Measurements from ENCODE around the gene LHX6. TPM values are rescaled to one million over a fixed set of nuclear protein-coding genes. Genes with fewer than 3 reads are reported as not detected.

The LHX6 gene
- total RNA-seq, 1 donor from 2014 or later, result not detected

- H3K9me3 Mint-ChIP-seq, result no peaks in the 10 kb centered on the region
- H3K4me1 Mint-ChIP-seq (ENCODE audit: low read depth), result peaks cover 3% of the 10 kb centered on the region
- no peak overlapping the region for H3K4me3 Mint-ChIP-seq (ENCODE audit: low read depth)
- intact Hi-C loops (cut with micrococcal nuclease), result no loop called here
- no peak overlapping the region for H3K27ac Mint-ChIP-seq
- no peak for DNase-seq (ENCODE audit: low spot score)
- H3K36me3 Mint-ChIP-seq (ENCODE audit: low read depth), result no peaks in the 10 kb centered on the region
- H3K27me3 Mint-ChIP-seq (ENCODE audit: low read depth), result peaks cover 46% of the 10 kb centered on the region
Measured at GRCh38 chr9:122226758-122227574, 1.8 kb downstream of the LHX6 start.

- no peak for DNase-seq (ENCODE audit: low spot score)
- Mint-ChIP-seq H3K27ac (no peak overlapping the region), H3K4me1 (ENCODE audit: low read depth) (peaks cover 3% of the 10 kb centered on the region), H3K27me3 (ENCODE audit: low read depth) (peaks cover 49% of the 10 kb centered on the region), H3K36me3 (ENCODE audit: low read depth) (no peaks in the 10 kb centered on the region), H3K4me3 (ENCODE audit: low read depth) (no peak overlapping the region), H3K9me3 (no peaks in the 10 kb centered on the region)
- intact Hi-C loops (cut with micrococcal nuclease), result no loop called here
Measured at GRCh38 chr9:122226142-122226757, 2.5 kb downstream of the LHX6 start.

- Mint-ChIP-seq H3K4me1 (ENCODE audit: low read depth) (peaks cover 3% of the 10 kb centered on the region), H3K9me3 (no peaks in the 10 kb centered on the region), H3K4me3 (ENCODE audit: low read depth) (no peak overlapping the region), H3K27ac (no peak overlapping the region), H3K27me3 (ENCODE audit: low read depth) (peaks cover 55% of the 10 kb centered on the region), H3K36me3 (ENCODE audit: low read depth) (no peaks in the 10 kb centered on the region)
- DNase-seq (ENCODE audit: low spot score), result no peak
- intact Hi-C loops (cut with micrococcal nuclease), result no loop called here
Measured at GRCh38 chr9:122225312-122226141, 3.2 kb downstream of the LHX6 start.

GRCh38 chr9:122223435-122223834 is 5.3 kb downstream of the LHX6 start:
- Mint-ChIP-seq H3K4me3 (ENCODE audit: low read depth) (no peak overlapping the region), H3K9me3 (no peaks in the 10 kb centered on the region), H3K4me1 (ENCODE audit: low read depth) (peaks cover 14% of the 10 kb centered on the region), H3K27ac (no peak overlapping the region), H3K27me3 (ENCODE audit: low read depth) (peaks cover 74% of the 10 kb centered on the region), H3K36me3 (ENCODE audit: low read depth) (no peaks in the 10 kb centered on the region)
- no peak for DNase-seq (ENCODE audit: low spot score)
- intact Hi-C loops (cut with micrococcal nuclease), result no loop called here

- intact Hi-C loops (cut with micrococcal nuclease), result no loop called here
- no peak for DNase-seq (ENCODE audit: low spot score)
- H3K27me3 Mint-ChIP-seq (ENCODE audit: low read depth), result peaks cover 78% of the 10 kb centered on the region
- no peak overlapping the region for H3K27ac Mint-ChIP-seq
- H3K4me3 Mint-ChIP-seq (ENCODE audit: low read depth), result no peak overlapping the region
- no peaks in the 10 kb centered on the region for H3K36me3 Mint-ChIP-seq (ENCODE audit: low read depth)
- peaks cover 21% of the 10 kb centered on the region for H3K4me1 Mint-ChIP-seq (ENCODE audit: low read depth)
- no peaks in the 10 kb centered on the region for H3K9me3 Mint-ChIP-seq
Measured at GRCh38 chr9:122222791-122223190, 6.0 kb downstream of the LHX6 start.

- DNase-seq (ENCODE audit: low spot score), result no peak
- Mint-ChIP-seq H3K4me3 (ENCODE audit: low read depth) (no peak overlapping the region), H3K36me3 (ENCODE audit: low read depth) (no peaks in the 10 kb centered on the region), H3K27me3 (ENCODE audit: low read depth) (peaks cover 78% of the 10 kb centered on the region), H3K9me3 (no peaks in the 10 kb centered on the region), H3K4me1 (ENCODE audit: low read depth) (peaks cover 22% of the 10 kb centered on the region), H3K27ac (no peak overlapping the region)
- intact Hi-C loops (cut with micrococcal nuclease), result no loop called here
Measured at GRCh38 chr9:122221183-122221811, 7.5 kb downstream of the LHX6 start.

- Mint-ChIP-seq H3K27me3 (ENCODE audit: low read depth) (peaks cover 81% of the 10 kb centered on the region), H3K36me3 (ENCODE audit: low read depth) (no peaks in the 10 kb centered on the region), H3K4me1 (ENCODE audit: low read depth) (peaks cover 22% of the 10 kb centered on the region), H3K27ac (no peak overlapping the region), H3K4me3 (ENCODE audit: low read depth) (no peak overlapping the region), H3K9me3 (no peaks in the 10 kb centered on the region)
- intact Hi-C loops (cut with micrococcal nuclease), result no loop called here
- no peak for DNase-seq (ENCODE audit: low spot score)
Measured at GRCh38 chr9:122220673-122221182, 8.0 kb downstream of the LHX6 start.

- Mint-ChIP-seq H3K36me3 (ENCODE audit: low read depth) (no peaks in the 10 kb centered on the region), H3K27ac (no peak overlapping the region), H3K9me3 (no peaks in the 10 kb centered on the region), H3K27me3 (ENCODE audit: low read depth) (peaks cover 86% of the 10 kb centered on the region), H3K4me3 (ENCODE audit: low read depth) (no peak overlapping the region), H3K4me1 (ENCODE audit: low read depth) (peaks cover 22% of the 10 kb centered on the region)
- intact Hi-C loops (cut with micrococcal nuclease), result loop anchor here (1.0 to 2.0 kb wide), 2 partner anchors 9 to 129 kb away; no protein-coding TSS in a partner anchor
- no peak for DNase-seq (ENCODE audit: low spot score)
Measured at GRCh38 chr9:122219856-122220672, 8.7 kb downstream of the LHX6 start.

GRCh38 chr9:122218935-122219855 is 9.6 kb downstream of the LHX6 start:
- Mint-ChIP-seq H3K4me3 (ENCODE audit: low read depth) (peak overlapping the region; percentile 28), H3K27ac (no peak overlapping the region), H3K27me3 (ENCODE audit: low read depth) (peaks cover 85% of the 10 kb centered on the region), H3K4me1 (ENCODE audit: low read depth) (peaks cover 24% of the 10 kb centered on the region), H3K36me3 (ENCODE audit: low read depth) (no peaks in the 10 kb centered on the region), H3K9me3 (no peaks in the 10 kb centered on the region)
- no peak for DNase-seq (ENCODE audit: low spot score)
- intact Hi-C loops (cut with micrococcal nuclease), result loop anchor here (1.0 to 2.0 kb wide), 2 partner anchors 10 to 130 kb away; no protein-coding TSS in a partner anchor

- Mint-ChIP-seq H3K36me3 (ENCODE audit: low read depth) (no peaks in the 10 kb centered on the region), H3K4me1 (ENCODE audit: low read depth) (peaks cover 24% of the 10 kb centered on the region), H3K27ac (no peak overlapping the region), H3K27me3 (ENCODE audit: low read depth) (peaks cover 80% of the 10 kb centered on the region), H3K4me3 (ENCODE audit: low read depth) (no peak overlapping the region), H3K9me3 (no peaks in the 10 kb centered on the region)
- intact Hi-C loops (cut with micrococcal nuclease), result loop anchor here (2.0 kb wide), 1 partner anchor 130 kb away; no protein-coding TSS in a partner anchor
- no peak for DNase-seq (ENCODE audit: low spot score)
Measured at GRCh38 chr9:122218071-122218934, 10.5 kb downstream of the LHX6 start.

Measured in activated T-helper 2 cell treated with anti-CD3 and anti-CD28 coated beads, Interferon-gamma antibody, Interleukin-2, Interleukin-4, amounts not matched to agents 10 μg/mL and 5 μg/mL and 100 μg/mL, durations not matched to agents 14 hours and 24 hours and 36 hours (primary cell).